Lung (tissue), 12 donors: ENCODE measurements around the gene CPLX1. TPM values are rescaled to one million over a fixed set of nuclear protein-coding genes. Genes with fewer than 3 reads are reported as not detected.

Source experiments
- ATAC-seq: fragments of 200-7000 bp; cut with Tn5 transposase; one replicate; pipeline ENCODE4 v1.9.1; 2020; ENCODE audit warnings: moderate number of reproducible peaks; ENCODE audit not compliant: insufficient read depth, low FRiP score
- DNase-seq, 3 donors: peaks; one replicate each; pipeline ENCODE4 v3.0.0-alpha.2; 2013 to 2017
- H3K27ac ChIP-seq, 2 donors: one replicate each; pipeline ENCODE4 v1.5.1; 2013; ENCODE audit warnings: mild to moderate bottlenecking in 2 of 2, moderate library complexity in 2 of 2, control low read depth in 1 of 2, inconsistent platforms in 1 of 2, low read depth in 1 of 2, low read length in 1 of 2
- H3K27me3 ChIP-seq, 3 donors: one replicate each; pipeline ENCODE4 v1.5.1; 2013; ENCODE audit warnings: low read length in 2 of 3; ENCODE audit not compliant: control insufficient read depth in 3 of 3, insufficient read depth in 3 of 3
- H3K36me3 ChIP-seq, 4 donors: one replicate each; pipeline ENCODE4 v1.5.1; 2013; ENCODE audit warnings: low read length in 4 of 4, mild to moderate bottlenecking in 1 of 4, moderate library complexity in 1 of 4; ENCODE audit not compliant: control insufficient read depth in 4 of 4, insufficient read depth in 4 of 4
- H3K4me1 ChIP-seq, 5 donors: one replicate each; pipeline ENCODE4 v1.5.1; 2013; ENCODE audit warnings: low read length in 5 of 5, mild to moderate bottlenecking in 2 of 5, moderate library complexity in 1 of 5; ENCODE audit not compliant: control insufficient read depth in 5 of 5, insufficient read depth in 5 of 5
- H3K4me3 ChIP-seq: one replicate; pipeline ENCODE4 v1.5.1; 2013; ENCODE audit warnings: mild to moderate bottlenecking, control low read depth, moderate library complexity
- H3K9ac ChIP-seq, 2 donors: one replicate each; pipeline ENCODE4 v1.5.1; 2013; ENCODE audit warnings: low read length in 2 of 2, control low read depth in 1 of 2; ENCODE audit not compliant: insufficient read depth in 1 of 2
- H3K9me3 ChIP-seq, 4 donors: one replicate each; pipeline ENCODE4 v1.5.1; 2013; ENCODE audit warnings: low read length in 3 of 4, mild to moderate bottlenecking in 1 of 4, moderate library complexity in 1 of 4; ENCODE audit not compliant: control insufficient read depth in 4 of 4, insufficient read depth in 3 of 4
- CTCF ChIP-seq: IDR thresholded peaks from 2 replicates; pipeline ENCODE4 v1.5.1; 2012; ENCODE audit warnings: mild to moderate bottlenecking; ENCODE audit errors: control extremely low read depth, extremely low read depth
- WGBS, 2 donors: extraction: QIAGEN DNeasy Blood & Tissue Kit; methylation state at CpG; one replicate each; pipeline ENCODE4 v1.1.7; 2013; 5-methylcytosine and 5-hydroxymethylcytosine counted together
- polyA plus RNA-seq, 2 donors: library from polyadenylated mRNA; stranded (reverse); fragments of 200-250 nt; gene quantifications; one replicate each; pipeline ENCODE4 v1.2.1, GENCODE V29; 2013
- total RNA-seq, 2 donors: library from RNA; depleted of rRNA in 1 of 2; stranded (reverse); fragments of >200 nt in 1 of 2; gene quantifications; one replicate each; pipeline ENCODE4 v1.2.1, GENCODE V29; 2014 to 2021
- donor health status: control.
- donor health status: control.
- donor health status: Bipolar disorder and iron deficiency.
- donor health status: healthy.
- donor health status: DM: yes; HTN: yes; CAD: no.

CPLX1 gene
- total and polyA plus RNA-seq, 4 donors = 1.1 to 3.9 (median 2.1) TPM

GRCh38 chr4:769511-769910 lies 56.4 kb downstream of the CPLX1 start:
- Histone ChIP-seq H3K27ac (no peak overlapping the region), H3K9me3 (peaks cover 0 to 2% (median 0%) of the 10 kb centered on the region in 4 donors), H3K36me3 (peaks cover 0 to 49% (median 37%) of the 10 kb centered on the region in 4 donors), H3K27me3 (no peaks in the 10 kb centered on the region), H3K9ac (no peak overlapping the region), H3K4me3 (no peak overlapping the region), H3K4me1 (peaks cover 0 to 13% (median 5%) of the 10 kb centered on the region in 5 donors)
- DNase-seq (no peak), ATAC-seq (no peak)
- 94% methylated on average over 19 of the region's 19 CpGs for WGBS, 2 donors
- TF ChIP-seq CTCF = no peak

- Histone ChIP-seq H3K27ac (no peak overlapping the region), H3K27me3 (no peaks in the 10 kb centered on the region), H3K9ac (no peak overlapping the region), H3K36me3 (peaks cover 0 to 53% (median 36%) of the 10 kb centered on the region in 4 donors), H3K4me1 (peaks cover 0 to 11% (median 5%) of the 10 kb centered on the region in 5 donors), H3K4me3 (no peak overlapping the region), H3K9me3 (peaks cover 0 to 3% (median 0%) of the 10 kb centered on the region in 4 donors)
- ATAC-seq (no peak), DNase-seq (no peak)
- TF ChIP-seq CTCF = no peak
- 88% methylated on average over 12 of the region's 12 CpGs for WGBS, 2 donors
Observed at GRCh38 chr4:768995-769394, 56.9 kb downstream of the CPLX1 start.

GRCh38 chr4:768076-768475 lies 57.9 kb downstream of the CPLX1 start:
- Histone ChIP-seq H3K4me3 (no peak overlapping the region), H3K9me3 (peaks cover 0 to 4% (median 0%) of the 10 kb centered on the region in 4 donors), H3K36me3 (peaks cover 0 to 59% (median 42%) of the 10 kb centered on the region in 4 donors), H3K4me1 (peaks cover 0 to 8% (median 5%) of the 10 kb centered on the region in 5 donors), H3K27me3 (no peaks in the 10 kb centered on the region), H3K27ac (no peak overlapping the region), H3K9ac (no peak overlapping the region)
- WGBS, 2 donors = 94 to 95% methylated on average over 15 of the region's 15 CpGs
- DNase-seq = no peak
- no peak for ATAC-seq
- TF ChIP-seq CTCF = no peak
